GM13976 (cell line): ENCODE results near the gene UGT1A5.

Experiments
- DNase-seq: peaks from one replicate; pipeline ENCODE4 v3.0.0; 2012; ENCODE audit warnings: low spot score
- in situ Hi-C: fragments of 300-500 bp; cut with MboI; formaldehyde crosslinking; loops from one replicate; pipeline ENCODE4 v1.12.0; 2022; ENCODE audit warnings: low sequenced_read_pairs, mixed read lengths, inconsistent platforms; ENCODE audit not compliant: unreplicated experiment
- TF ChIP-seq, protein P1 (sequence below): IDR thresholded peaks from 2 replicates; pipeline ENCODE4 v1.5.1; 2012; ENCODE audit warnings: borderline replicate concordance, mild to moderate bottlenecking; ENCODE audit not compliant: insufficient read depth; ENCODE audit errors: extremely low read depth, missing control alignments, control extremely low read depth

UGT1A5 gene

DNA sequence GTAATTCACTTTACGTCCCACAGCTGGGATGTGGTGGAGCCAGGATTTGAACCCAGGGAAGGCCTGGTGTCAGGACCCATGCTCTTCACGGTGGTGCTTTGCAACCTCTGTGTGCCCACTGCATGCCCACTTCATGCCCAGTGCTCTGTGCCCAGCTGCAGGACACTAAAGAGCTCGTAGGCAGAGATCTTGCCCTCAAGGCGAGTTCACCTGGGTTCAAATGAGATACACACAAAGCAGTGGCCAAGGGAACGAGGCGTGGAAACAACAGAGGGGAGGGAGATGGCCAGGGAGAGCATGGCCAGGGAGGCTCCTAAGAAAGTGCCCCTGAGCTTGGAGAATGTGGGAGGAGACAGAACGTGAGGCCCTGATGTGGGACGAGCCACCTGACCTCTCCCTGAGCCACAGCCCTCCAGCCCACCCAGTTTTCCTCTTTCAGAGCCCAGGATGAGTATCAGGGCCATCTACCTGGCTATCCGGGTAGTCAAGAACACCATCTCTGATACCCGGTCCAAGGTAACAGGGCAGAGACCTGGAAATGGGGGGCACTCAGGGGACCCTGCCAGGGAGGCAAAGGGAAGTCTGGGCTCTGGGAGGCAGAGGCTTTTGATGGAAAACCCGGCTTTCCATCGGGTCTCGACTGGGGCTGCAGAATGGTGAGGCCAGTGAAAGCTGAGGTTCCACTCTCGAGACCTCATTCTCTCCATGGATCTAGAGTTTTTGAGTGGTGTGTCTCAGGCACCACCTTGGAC is 85.8 kb downstream of the UGT1A5 start:
- DNase-seq, result no peak
- TF ChIP-seq, protein P1, sequence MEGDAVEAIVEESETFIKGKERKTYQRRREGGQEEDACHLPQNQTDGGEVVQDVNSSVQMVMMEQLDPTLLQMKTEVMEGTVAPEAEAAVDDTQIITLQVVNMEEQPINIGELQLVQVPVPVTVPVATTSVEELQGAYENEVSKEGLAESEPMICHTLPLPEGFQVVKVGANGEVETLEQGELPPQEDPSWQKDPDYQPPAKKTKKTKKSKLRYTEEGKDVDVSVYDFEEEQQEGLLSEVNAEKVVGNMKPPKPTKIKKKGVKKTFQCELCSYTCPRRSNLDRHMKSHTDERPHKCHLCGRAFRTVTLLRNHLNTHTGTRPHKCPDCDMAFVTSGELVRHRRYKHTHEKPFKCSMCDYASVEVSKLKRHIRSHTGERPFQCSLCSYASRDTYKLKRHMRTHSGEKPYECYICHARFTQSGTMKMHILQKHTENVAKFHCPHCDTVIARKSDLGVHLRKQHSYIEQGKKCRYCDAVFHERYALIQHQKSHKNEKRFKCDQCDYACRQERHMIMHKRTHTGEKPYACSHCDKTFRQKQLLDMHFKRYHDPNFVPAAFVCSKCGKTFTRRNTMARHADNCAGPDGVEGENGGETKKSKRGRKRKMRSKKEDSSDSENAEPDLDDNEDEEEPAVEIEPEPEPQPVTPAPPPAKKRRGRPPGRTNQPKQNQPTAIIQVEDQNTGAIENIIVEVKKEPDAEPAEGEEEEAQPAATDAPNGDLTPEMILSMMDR, result no peak
- in situ Hi-C loops, result no loop called here

DNA sequence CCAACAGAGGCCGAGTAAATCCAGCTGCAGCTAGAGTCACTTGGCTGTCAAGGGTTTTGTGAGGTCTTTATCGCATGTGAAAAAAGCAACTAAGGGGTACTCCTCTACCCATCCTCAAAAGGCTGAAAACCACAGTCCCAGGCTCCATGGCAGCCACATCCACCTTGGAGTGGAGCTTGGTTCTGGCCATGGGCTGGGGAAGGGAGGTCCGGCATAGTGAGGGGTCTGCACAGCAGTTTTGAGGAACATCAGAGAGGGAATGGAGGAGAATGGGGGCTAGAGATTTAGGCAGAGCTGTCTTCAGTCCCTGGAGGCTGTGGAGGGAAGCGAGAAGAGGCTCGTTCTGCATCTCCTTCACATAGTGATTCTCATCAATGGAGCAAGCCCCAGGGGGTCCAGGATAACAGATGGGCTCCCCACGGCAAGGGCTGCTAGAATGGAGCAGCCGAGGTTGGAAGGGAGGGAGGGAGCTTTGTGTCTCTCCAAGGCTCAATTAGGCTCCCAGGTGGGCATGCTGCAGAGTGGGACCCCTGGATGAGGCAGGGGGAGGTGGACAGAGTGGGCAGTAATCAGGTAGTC is 86.5 kb downstream of the UGT1A5 start:
- DNase-seq, result no peak
- TF ChIP-seq, protein P1, result no peak
- in situ Hi-C loops, result no loop called here

DNA sequence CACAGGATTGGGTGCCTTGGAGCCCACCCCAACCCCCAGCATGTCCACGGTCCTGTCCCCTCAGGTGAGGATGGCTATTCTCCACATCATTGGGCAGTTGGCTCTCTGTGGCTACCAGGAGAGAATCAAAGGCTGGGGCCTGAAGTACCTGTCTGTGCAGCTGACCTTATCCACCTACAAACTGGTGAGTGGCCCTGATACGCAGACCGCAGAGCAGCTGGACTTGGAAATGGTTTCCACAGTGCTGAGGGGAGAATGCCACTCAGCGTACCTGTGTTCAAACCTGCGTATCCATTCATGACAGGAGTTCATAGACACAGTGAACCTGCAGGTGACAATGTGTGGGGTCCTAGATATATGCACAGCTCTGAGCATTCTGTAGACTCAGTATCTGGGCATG is 87.0 kb downstream of the UGT1A5 start:
- in situ Hi-C loops, result no loop called here
- DNase-seq, result no peak
- TF ChIP-seq, protein P1, result no peak

DNA sequence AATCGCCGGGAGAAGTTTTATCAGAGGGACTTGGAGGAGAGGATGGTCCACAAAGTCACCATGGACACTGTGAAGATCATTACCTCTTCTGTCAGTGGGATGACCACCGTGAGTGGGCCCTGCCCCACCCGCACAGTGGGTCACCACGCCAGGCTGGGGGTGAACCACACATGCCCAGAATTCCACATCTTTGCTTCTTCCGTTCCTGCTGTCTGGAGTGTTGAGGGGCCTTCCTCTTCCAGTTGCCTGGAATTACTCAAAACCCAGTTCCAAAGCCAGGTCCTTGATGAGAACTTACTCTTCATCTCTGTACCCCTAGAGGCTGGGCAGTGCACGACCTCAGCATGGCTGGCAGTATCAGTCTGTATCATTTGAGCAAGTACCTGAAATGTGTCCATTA is 87.5 kb downstream of the UGT1A5 start:
- DNase-seq, result no peak
- TF ChIP-seq, protein P1, result no peak
- in situ Hi-C loops, result no loop called here

DNA sequence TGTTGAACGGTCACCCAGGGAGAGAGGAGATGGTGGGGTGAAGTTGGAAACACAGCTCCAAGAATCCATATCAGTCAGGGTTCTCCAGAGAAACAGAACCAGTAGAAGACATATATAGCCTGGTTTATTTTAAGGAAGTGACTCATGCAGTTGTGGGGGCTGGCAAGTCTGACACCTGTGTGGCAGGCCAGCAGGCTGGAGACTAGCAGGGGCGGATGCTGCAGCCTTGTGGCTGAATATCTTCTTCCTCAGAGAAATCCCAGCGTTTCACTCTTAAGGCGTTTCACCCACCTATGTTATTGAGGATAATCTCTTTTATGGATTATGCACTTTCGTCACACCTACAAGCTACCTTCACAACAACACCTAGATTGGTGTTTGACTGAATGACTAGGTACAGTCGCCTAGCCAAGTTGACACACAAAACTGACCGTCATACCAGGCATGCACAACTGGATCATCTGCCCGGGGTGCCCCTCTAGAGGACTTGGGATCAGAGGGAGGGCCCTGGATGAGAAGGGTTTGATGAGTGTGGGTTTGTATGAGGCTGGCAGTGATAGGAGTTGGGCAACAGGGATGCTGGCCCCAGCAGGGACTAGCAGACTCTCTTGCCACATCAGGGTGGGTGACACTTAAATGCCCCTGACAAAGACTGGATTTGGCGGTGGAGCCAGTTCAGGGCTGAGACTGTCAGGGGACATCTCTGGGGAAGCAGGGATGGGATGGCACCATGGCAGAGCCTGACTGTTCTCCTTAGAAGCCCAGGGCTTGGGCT is 88.8 kb downstream of the UGT1A5 start:
- DNase-seq, result peak; percentile 41
- in situ Hi-C loops, result no loop called here
- TF ChIP-seq, protein P1, result peak; percentile 3

DNA sequence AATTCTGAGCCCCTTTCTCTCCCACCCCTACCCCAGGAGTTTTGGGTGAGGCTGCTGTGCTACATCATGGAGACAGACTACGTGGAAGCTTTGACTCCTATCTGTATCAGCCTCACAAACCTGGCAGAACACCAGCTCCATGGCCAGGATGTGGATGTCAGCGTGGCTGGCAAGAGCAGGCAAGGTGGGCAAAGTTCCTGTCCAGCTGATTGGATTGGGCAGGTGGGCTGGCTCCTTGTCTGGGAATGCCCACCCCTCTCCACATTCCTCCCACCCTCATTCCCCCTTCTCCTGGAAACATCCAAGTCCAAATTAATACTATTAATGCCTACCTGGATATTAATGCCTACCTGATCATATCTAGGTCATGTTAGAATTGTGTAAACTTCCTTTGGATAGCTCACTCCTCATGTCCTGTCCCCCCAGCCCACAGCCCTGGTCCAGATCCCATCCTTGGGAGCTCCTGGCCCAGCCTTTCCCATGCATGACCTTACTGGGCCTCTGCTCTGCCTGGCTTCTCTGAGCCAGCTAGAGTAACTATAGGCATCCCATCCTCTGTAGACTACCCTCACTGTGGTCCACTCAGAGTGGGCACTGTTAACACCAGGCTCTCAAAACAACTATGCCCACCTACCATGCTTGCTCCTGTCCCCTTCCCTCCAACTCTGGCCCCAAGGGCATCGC is 89.6 kb downstream of the UGT1A5 start:
- TF ChIP-seq, protein P1, result no peak
- no peak for DNase-seq
- in situ Hi-C loops, result no loop called here
